NOMO-1 treated with dmso at 0.1 percent for 144 hours (cell line): ENCODE results near the gene JUNB.

Experiments used
- DNase-seq: peaks from one replicate; lab custom pipeline; 2025; ENCODE audit not compliant: unreplicated experiment; lab: John Stamatoyannopoulos, UW

The JUNB gene

DNA sequence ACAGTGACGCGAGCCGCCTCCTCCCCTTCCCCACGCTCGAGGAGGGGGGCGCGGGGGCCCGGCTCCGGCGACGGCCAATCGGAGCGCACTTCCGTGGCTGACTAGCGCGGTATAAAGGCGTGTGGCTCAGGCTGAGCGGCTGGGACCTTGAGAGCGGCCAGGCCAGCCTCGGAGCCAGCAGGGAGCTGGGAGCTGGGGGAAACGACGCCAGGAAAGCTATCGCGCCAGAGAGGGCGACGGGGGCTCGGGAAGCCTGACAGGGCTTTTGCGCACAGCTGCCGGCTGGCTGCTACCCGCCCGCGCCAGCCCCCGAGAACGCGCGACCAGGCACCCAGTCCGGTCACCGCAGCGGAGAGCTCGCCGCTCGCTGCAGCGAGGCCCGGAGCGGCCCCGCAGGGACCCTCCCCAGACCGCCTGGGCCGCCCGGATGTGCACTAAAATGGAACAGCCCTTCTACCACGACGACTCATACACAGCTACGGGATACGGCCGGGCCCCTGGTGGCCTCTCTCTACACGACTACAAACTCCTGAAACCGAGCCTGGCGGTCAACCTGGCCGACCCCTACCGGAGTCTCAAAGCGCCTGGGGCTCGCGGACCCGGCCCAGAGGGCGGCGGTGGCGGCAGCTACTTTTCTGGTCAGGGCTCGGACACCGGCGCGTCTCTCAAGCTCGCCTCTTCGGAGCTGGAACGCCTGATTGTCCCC, at the start of gene JUNB:
JUNB (plus strand) TSS at position 142 of the 706 bp plus-strand sequence; CDS start at position 428, 286 bp downstream.
- DNase-seq: peak; percentile 93

DNA sequence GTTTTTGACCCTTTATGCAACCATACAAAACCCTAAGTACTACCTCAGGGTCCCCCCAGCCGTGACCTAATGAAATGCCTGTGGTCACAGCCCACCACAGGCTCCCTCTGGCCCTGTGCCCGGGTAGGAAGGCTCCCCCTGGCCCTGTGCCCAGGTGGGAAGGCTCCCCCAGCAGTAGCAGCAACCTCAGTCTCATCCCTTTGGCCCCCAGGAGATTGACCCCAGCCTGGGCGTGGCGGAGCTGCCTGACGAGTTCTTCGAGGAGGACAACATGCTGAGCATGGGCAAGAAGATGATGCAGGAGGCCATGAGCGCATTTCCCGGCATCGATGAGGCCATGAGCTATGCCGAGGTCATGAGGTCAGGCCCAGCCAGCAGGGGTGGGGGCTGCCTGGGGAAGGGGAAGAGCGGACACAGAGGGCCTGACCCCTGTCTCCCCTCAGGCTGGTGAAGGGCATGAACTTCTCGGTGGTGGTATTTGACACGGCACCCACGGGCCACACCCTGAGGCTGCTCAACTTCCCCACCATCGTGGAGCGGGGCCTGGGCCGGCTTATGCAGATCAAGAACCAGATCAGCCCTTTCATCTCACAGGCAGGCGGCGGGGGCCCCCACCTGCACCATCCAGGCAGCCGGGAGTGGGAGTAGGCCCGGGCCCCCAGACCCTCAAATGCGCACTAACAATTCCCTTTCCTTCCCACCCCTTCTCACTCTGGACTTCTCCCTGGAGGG, 46.0 kb upstream of the JUNB start:
- no peak for DNase-seq

DNA sequence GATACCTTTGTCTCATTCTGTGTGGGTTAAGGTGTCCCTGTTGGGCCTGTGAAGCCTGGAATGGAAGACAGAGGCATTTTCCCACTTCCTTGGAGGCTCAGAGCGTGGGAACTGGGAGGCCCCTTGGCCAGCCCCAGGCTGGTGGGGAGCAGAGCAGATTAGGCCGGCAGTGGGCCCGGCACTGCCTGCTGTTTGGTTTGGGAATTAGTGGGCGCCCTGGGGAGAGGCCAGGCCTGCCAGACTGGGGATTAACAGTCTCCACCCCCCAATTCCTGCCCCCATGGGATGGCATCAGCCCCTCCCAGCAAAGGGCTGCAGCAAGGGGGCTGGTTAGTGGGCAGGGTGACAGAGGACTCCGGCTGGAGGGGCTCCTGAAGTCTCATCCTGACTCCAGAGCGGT, 42.8 kb upstream of the JUNB start:
- DNase-seq: no peak

GRCh38 chr19:12749938-12750521, 41.3 kb upstream of the JUNB start:
- DNase-seq: no peak

GRCh38 chr19:12750851-12751250, 40.4 kb upstream of the JUNB start:
- no peak for DNase-seq

- no peak for DNase-seq
Measured at GRCh38 chr19:12751635-12752034, 39.7 kb upstream of the JUNB start, which contains the start of gene BEST2. BEST2 (plus strand) TSS chr19:12751791; CDS start chr19:12752593, 802 bp downstream.

GRCh38 chr19:12752056-12752781, 39.1 kb upstream of the JUNB start:
- DNase-seq: no peak

GRCh38 chr19:12754465-12755196, 36.7 kb upstream of the JUNB start:
- no peak for DNase-seq

DNA sequence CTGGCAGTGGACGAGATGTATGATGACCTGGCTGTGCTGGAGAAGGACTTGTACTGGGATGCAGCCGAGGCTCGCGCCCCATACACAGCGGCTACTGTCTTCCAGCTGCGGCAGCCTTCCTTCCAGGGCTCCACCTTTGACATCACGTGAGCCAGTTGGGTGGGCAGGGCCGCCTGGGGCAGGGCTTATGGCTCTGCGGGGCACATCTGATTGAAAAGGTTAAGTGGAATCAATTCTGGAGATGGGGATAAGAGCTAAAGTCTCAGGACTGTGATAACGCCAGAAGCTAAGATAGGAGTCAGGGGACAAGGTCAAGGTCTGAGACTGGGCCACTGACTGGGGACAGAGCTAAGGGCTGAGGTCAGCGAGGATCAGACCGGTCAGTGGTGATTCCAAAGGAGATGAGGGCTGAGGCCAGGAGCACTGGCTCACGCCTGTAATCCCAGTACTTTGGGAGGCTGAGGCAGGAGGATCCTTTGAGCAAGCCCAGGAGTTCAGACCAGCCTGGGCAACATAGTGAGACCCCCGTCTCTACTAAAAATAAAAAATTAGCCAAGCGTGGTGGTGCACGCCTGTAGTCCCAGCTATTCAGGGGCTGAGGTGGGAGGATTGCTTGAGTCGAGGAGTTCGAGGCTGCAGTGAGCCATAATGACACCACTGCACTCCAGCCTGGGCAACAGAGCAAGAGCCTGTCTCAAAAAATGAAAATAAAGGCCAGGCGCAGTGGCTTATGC, 35.0 kb upstream of the JUNB start:
- DNase-seq: no peak

DNA sequence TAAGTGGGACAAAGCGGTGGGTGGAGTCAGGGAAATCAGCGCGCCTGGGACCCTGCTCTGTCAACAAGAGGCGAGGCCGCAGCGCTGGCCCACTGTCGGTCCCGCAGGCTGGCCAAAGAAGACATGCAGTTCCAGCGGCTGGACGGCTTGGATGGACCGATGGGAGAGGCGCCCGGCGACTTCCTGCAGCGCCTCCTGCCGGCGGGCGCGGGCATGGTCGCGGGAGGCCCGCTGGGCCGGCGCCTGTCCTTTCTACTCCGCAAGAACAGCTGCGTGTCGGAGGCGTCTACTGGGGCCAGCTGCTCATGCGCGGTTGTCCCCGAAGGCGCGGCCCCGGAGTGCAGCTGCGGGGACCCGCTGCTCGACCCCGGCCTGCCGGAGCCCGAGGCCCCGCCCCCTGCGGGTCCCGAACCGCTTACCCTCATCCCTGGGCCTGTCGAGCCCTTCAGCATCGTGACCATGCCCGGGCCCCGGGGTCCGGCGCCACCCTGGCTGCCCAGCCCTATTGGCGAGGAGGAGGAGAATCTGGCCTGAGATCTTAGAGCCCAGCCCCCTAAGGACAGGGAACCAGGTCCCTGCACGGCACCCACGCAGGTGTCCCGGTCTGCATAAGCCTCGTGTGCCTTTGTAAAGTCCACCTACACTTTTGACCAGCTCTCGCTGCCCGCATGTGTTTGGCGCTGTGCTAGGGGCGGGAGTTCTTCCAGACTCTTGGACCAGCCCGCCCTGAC, 33.6 kb upstream of the JUNB start:
- DNase-seq: peak; percentile 23

GRCh38 chr19:12759686-12760085, 31.6 kb upstream of the JUNB start:
- DNase-seq: no peak

DNA sequence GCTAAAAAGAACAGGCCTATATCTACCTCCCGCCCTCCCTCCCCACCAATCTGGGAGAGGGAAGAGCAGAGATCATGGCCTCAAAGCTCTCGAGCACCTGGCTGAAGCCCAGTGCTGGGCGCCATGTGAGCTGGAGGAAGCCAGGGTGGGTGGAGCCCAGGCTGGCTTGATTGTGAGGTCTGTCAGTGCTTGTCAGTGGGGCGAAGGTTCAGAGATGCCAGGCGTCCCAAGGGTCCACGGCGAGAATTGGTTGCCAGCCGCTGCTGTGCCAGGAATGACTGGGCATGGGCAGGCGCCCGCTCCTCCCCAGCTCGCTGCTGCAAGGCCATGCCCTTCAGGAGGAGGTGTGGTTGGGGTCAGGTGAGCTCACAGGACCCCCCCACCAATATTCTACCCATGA, 28.2 kb upstream of the JUNB start:
- DNase-seq: no peak

GRCh38 chr19:12764698-12765097, 26.6 kb upstream of the JUNB start:
- no peak for DNase-seq

DNA sequence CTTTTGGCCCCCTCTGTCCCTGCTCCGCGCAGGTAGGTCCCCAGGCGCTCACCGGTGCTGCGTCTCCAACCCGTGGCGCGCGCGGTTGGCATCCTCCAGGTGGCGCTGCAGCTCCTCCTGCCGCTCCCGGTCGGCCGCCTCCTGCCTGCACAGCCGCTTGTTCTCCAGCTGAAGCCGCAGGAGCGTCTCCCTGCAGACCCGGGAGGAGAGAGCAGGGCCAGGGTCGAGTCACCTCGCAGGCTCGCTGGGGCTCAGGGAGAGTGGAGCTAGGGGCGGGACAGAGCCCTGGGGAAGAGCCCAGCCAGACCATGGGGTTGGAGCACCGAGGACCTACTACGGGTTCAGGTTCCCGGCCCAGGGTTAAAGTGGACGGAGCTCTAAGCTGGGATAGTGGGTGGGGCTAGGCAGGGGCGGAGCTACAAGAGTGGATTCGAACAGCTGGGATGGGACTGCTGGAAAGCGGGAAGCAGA, 25.2 kb upstream of the JUNB start:
- DNase-seq: no peak

DNA sequence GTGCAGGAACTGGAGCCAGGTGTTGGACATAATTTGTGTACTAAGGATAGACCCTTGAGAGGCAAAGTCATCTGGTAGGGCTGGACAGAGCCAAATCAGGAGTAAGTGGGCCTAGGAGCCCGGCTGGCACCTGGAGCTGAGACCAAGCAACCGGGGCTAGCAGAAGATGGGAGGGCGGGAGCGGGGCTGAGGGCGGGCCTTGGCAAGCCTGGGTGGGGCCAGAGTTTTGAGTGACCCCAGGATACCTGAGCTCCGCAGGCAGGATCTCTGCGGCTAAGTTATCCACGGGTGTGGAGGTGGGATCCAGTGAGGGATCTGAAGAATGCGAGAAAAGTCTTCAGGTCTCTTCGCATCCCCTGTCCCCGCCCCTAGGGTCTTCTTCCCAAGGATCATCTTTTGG, 24.1 kb upstream of the JUNB start:
- no peak for DNase-seq

GRCh38 chr19:12767666-12768065, 23.6 kb upstream of the JUNB start:
- DNase-seq: no peak

- DNase-seq: no peak
Measured at GRCh38 chr19:12769689-12770088, 21.6 kb upstream of the JUNB start.

GRCh38 chr19:12770922-12771321, 20.4 kb upstream of the JUNB start:
- no peak for DNase-seq

GRCh38 chr19:12772323-12772722, 19.0 kb upstream of the JUNB start:
- no peak for DNase-seq
